Heart right ventricle (tissue), 16 donors: ENCODE results near the gene KSR2. TPM values are rescaled to one million over a fixed set of nuclear protein-coding genes. Genes with fewer than 3 reads are reported as not detected.

Experiments
- ATAC-seq, 8 donors: fragments of 200-7000 bp; cut with Tn5 transposase; one replicate each; pipeline ENCODE4 v1.9.1; 2020; ENCODE audit warnings: mild to moderate bottlenecking in 8 of 8, moderate library complexity in 8 of 8, moderate number of reproducible peaks in 1 of 8
- DNase-seq, 2 donors: peaks; one replicate each; pipeline ENCODE4 v3.0.0-alpha.2; 2020
- H3K27ac ChIP-seq, 10 donors: fragments of 200-600 bp; sonication (generic) in 2 of 10; one replicate each; pipeline versions ENCODE4 v1.5.0 to v1.8.0; 2020 to 2022; ENCODE audit warnings: mild to moderate bottlenecking in 3 of 10
- H3K27me3 ChIP-seq, 7 donors: fragments of 200-600 bp; one replicate each; pipeline ENCODE4 v1.8.0; 2021 to 2022; ENCODE audit warnings: mild to moderate bottlenecking in 2 of 7
- H3K36me3 ChIP-seq, 9 donors: fragments of 200-600 bp; sonication (generic) in 1 of 9; one replicate each; pipeline versions ENCODE4 v1.5.0 to v1.8.0; 2020 to 2022; ENCODE audit warnings: mild to moderate bottlenecking in 2 of 9
- H3K4me1 ChIP-seq, 9 donors: fragments of 200-600 bp; sonication (generic) in 1 of 9; one replicate each; pipeline versions ENCODE4 v1.5.0 to v1.8.0; 2020 to 2022; ENCODE audit warnings: mild to moderate bottlenecking in 4 of 9
- H3K4me3 ChIP-seq, 10 donors: fragments of 200-600 bp; sonication (generic) in 2 of 10; one replicate each; pipeline versions ENCODE4 v1.5.0 to v1.8.0; 2020 to 2022; ENCODE audit warnings: mild to moderate bottlenecking in 7 of 10, moderate library complexity in 2 of 10
- H3K9me3 ChIP-seq, 11 donors: fragments of 200-600 bp in 10 of 11; sonication (generic) in 2 of 11; one replicate each; pipeline versions ENCODE4 v1.5.0 to v1.8.0; 2013 to 2022; ENCODE audit warnings: mild to moderate bottlenecking in 2 of 11, control low read depth in 1 of 11, moderate library complexity in 1 of 11
- CTCF ChIP-seq, 9 donors: fragments of 200-600 bp; sonication (generic) in 2 of 9; IDR thresholded peaks; one replicate each; pipeline versions ENCODE4 v1.5.0 to v1.8.0; 2021 to 2022; ENCODE audit warnings: antibody characterized with exemption in 9 of 9, mild to moderate bottlenecking in 5 of 9, moderate library complexity in 1 of 9
- WGBS, 2 donors: extraction: QIAGEN DNeasy Blood & Tissue Kit; methylation state at CpG; one replicate each; pipeline ENCODE4 v1.1.7; 2013; ENCODE audit warnings: inconsistent platforms in 1 of 2; 5-methylcytosine and 5-hydroxymethylcytosine counted together
- intact Hi-C, 10 donors: fragments of 100-400 bp; cut with DNase I; formaldehyde crosslinking; loops; one replicate each; pipeline versions ENCODE4 v1.11.1 to v1.14.2; 2022
- polyA plus RNA-seq, 2 donors: library from polyadenylated mRNA; stranded (reverse); fragments of 200-250 nt; gene quantifications; one replicate each; pipeline ENCODE4 v1.2.3, GENCODE V29; 2013
- total RNA-seq, 10 donors: library from RNA; stranded (reverse); fragmentation: NEBNext Ultra II Directional in 3 of 10; extraction: Animal tissue kit (Norgen Biotek cat#: 25700) in 3 of 10; gene quantifications; one replicate each; pipeline versions ENCODE4 v1.2.1 to v1.2.4, GENCODE V29; 2021 to 2023
- donor health status: Arrhythmogenic right ventricular cardiomyopathy.
- donor health status: ischemic (EF 13 %, LVEDD 7.1; RV severe dilation, severe dysfunction).
- donor health status: healthy with polysubstance abuse.
- donor health status: DM: no; HTN: yes; CAD: no.
- donor health status: DM: no; HTN: no; CAD: no.
- donor health status: ischemic (EF 25% LVEDD 6.9; RV normal size, moderate dysfunction).
- donor health status: ischemic (EF 25% LVEDD 5.7; RV mildly dilated, moderate dysfunction).
- donor health status: healthy.
- donor health status: DM: yes; HTN: yes; CAD: no.
- donor health status: Ischemic cardiomyopathy.
- donor health status: ischemic (EF 35%, LVEDD 5.7; RV mildly dilated, moderate dysfunction).
- donor health status: nonischemic (EF 11% LVEDD 7.7; RV severe dilation, severe dysfunction).
- donor health status: DM: yes; HTN: yes; CAD: no.
- donor health status: PGD.
- donor health status: ischemic (EF 29% LVEDD 5.4; RV normal size, mild dysfunction).
- donor health status: nonischemic (EF 23%, LVEDD 6.1; RV moderate dilation, normal function).

The KSR2 gene
- total and polyA plus RNA-seq, 12 donors, result 0.02 TPM; not detected in 9

- WGBS, 2 donors, result 77 to 84% methylated on average over 4 of the region's 4 CpGs
- no peak overlapping the region for H3K27ac ChIP-seq
- H3K9me3 ChIP-seq, result no peaks in the 10 kb centered on the region
- no peak overlapping the region for H3K4me3 ChIP-seq
- peaks cover 0 to 17% (median 0%) of the 10 kb centered on the region in 9 donors for H3K4me1 ChIP-seq
- DNase-seq (no peak), ATAC-seq (no peak)
- no peak for TF ChIP-seq CTCF (IDR thresholded peaks at IDR 0.05)
- intact Hi-C loops, result loop anchor here in 1 of 10 donors (10.0 kb wide), 1 partner anchor 79 kb away; no protein-coding TSS in a partner anchor
- no peaks in the 10 kb centered on the region for H3K36me3 ChIP-seq
- peaks cover 0 to 10% (median 0%) of the 10 kb centered on the region in 7 donors for H3K27me3 ChIP-seq
These were observed 444.8 kb downstream of the KSR2 start for GRCh38 chr12:117523971-117524370.

GRCh38 chr12:117522559-117522958, 446.2 kb downstream of the KSR2 start:
- no peak for ATAC-seq

DNA sequence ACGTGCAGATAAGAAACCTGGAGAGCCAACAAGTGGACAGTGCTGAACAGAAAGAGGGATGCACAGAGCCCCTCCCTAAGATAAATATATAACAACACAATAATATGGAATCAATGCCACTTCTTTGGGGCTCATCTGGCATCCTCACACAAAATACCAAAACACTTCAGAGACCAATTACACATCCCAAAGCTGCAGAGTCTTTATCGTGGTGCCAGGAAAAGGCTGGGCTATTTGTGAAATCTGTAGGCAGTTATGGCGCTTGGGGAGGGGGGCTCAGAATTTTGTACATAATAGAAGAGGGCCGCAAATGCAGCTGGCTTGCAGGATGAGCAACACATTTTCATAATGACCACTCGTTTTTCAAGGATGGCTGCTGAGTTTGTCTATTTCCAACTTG, 446.9 kb downstream of the KSR2 start:
- DNase-seq (no peak), ATAC-seq (no peak)
- no peak for TF ChIP-seq CTCF (IDR thresholded peaks at IDR 0.05)
- intact Hi-C loops, result loop anchor here in 1 of 10 donors (10.0 kb wide), 1 partner anchor 77 kb away; no protein-coding TSS in a partner anchor
- no peaks in the 10 kb centered on the region for H3K36me3 ChIP-seq
- H3K27me3 ChIP-seq, result peaks cover 0 to 10% (median 0%) of the 10 kb centered on the region in 7 donors
- 69 to 74% methylated on average over 5 of the region's 5 CpGs for WGBS, 2 donors
- peaks cover 0 to 7% (median 0%) of the 10 kb centered on the region in 11 donors for H3K9me3 ChIP-seq
- H3K4me1 ChIP-seq, result peaks cover 0 to 17% (median 0%) of the 10 kb centered on the region in 9 donors
- H3K27ac ChIP-seq, result no peak overlapping the region
- H3K4me3 ChIP-seq, result no peak overlapping the region

More at GRCh38 chr12:117522559-117522958, 446.2 kb downstream of the KSR2 start:
- peaks cover 0 to 10% (median 0%) of the 10 kb centered on the region in 7 donors for H3K27me3 ChIP-seq
- no peak for DNase-seq
- H3K9me3 ChIP-seq, result peaks cover 0 to under 1% (median 0%) of the 10 kb centered on the region in 11 donors
- WGBS, 2 donors, result 85 to 91% methylated on average over 1 of the region's 1 CpG
- H3K27ac ChIP-seq, result no peak overlapping the region
- H3K4me3 ChIP-seq, result no peak overlapping the region
- intact Hi-C loops, result loop anchor here in 1 of 10 donors (10.0 kb wide), 1 partner anchor 78 kb away; no protein-coding TSS in a partner anchor
- H3K4me1 ChIP-seq, result peaks cover 0 to 17% (median 0%) of the 10 kb centered on the region in 9 donors
- H3K36me3 ChIP-seq, result no peaks in the 10 kb centered on the region
- TF ChIP-seq CTCF (IDR thresholded peaks at IDR 0.05), result no peak

- no peak for ATAC-seq
- peaks cover 0 to 17% (median 0%) of the 10 kb centered on the region in 9 donors for H3K4me1 ChIP-seq
These were observed 447.4 kb downstream of the KSR2 start for GRCh38 chr12:117521346-117521745.

More at GRCh38 chr12:117521346-117521745, 447.4 kb downstream of the KSR2 start:
- WGBS, 2 donors, result 70 to 83% methylated on average over 7 of the region's 7 CpGs
- Histone ChIP-seq H3K9me3 (peaks cover 0 to 8% (median 0%) of the 10 kb centered on the region in 11 donors), H3K36me3 (no peaks in the 10 kb centered on the region), H3K4me3 (no peak overlapping the region), H3K27ac (no peak overlapping the region), H3K27me3 (peaks cover 0 to 6% (median 0%) of the 10 kb centered on the region in 7 donors)
- no peak for TF ChIP-seq CTCF (IDR thresholded peaks at IDR 0.05)
- no peak for DNase-seq
- intact Hi-C loops, result loop anchor here in 1 of 10 donors (10.0 kb wide), 1 partner anchor 77 kb away; no protein-coding TSS in a partner anchor
